Hepatocyte (in vitro differentiated cells): ENCODE data around the gene STK40. TPM values are rescaled to one million over a fixed set of nuclear protein-coding genes. Genes with fewer than 3 reads are reported as not detected.

ENCODE experiments used
- DNase-seq: peaks from one replicate; pipeline ENCODE4 v3.0.0-alpha.2; 2016; ENCODE audit warnings: low spot score
- H2AFZ ChIP-seq: fragments of 200-600 bp; sonication (generic); 2 replicates; pipeline ENCODE4 v1.6.0; 2016; ENCODE audit warnings: antibody characterized with exemption, mild to moderate bottlenecking
- H3K27ac ChIP-seq: fragments of 200-600 bp; sonication (generic); 2 replicates; pipeline ENCODE4 v1.5.1; 2016; ENCODE audit warnings: mild to moderate bottlenecking
- H3K27me3 ChIP-seq: fragments of 200-600 bp; sonication (generic); 2 replicates; pipeline ENCODE4 v1.6.1; 2016
- H3K36me3 ChIP-seq: fragments of 200-600 bp; sonication (generic); replicated peaks from 2 replicates; pipeline ENCODE4 v1.5.1; 2016; ENCODE audit warnings: low read depth; ENCODE audit not compliant: insufficient read depth
- H3K4me1 ChIP-seq: fragments of 200-600 bp; sonication (generic); 2 replicates; pipeline ENCODE4 v1.5.1; 2016; ENCODE audit warnings: mild to moderate bottlenecking, moderate library complexity; ENCODE audit not compliant: insufficient read depth
- H3K4me2 ChIP-seq: fragments of 200-600 bp; sonication (generic); 2 replicates; pipeline ENCODE4 v1.6.0; 2016
- H3K4me3 ChIP-seq: fragments of 200-600 bp; sonication (generic); 2 replicates; pipeline ENCODE4 v1.5.1; 2016; ENCODE audit warnings: mild to moderate bottlenecking
- H3K79me2 ChIP-seq: fragments of 200-600 bp; sonication (generic); 2 replicates; pipeline ENCODE4 v1.6.0; 2017; ENCODE audit warnings: mild to moderate bottlenecking
- H3K9me2 ChIP-seq: fragments of 200-600 bp; sonication (generic); replicated peaks from 2 replicates; pipeline ENCODE4 v1.6.0; 2017; ENCODE audit warnings: mild to moderate bottlenecking; ENCODE audit not compliant: insufficient read depth
- H3K9me3 ChIP-seq: fragments of 200-600 bp; sonication (generic); 2 replicates; pipeline ENCODE4 v1.5.1; 2016; ENCODE audit warnings: low read depth, mild to moderate bottlenecking
- H4K20me1 ChIP-seq: fragments of 200-600 bp; sonication (generic); 2 replicates; pipeline ENCODE4 v1.6.0; 2016; ENCODE audit warnings: mild to moderate bottlenecking; ENCODE audit not compliant: insufficient read depth, poor library complexity, severe bottlenecking
- CTCF ChIP-seq: fragments of 200-600 bp; sonication (generic); IDR thresholded peaks from 2 replicates; pipeline ENCODE4 v1.5.1; 2016; ENCODE audit warnings: antibody characterized with exemption, mild to moderate bottlenecking; ENCODE audit not compliant: poor library complexity
- EZH2 ChIP-seq: fragments of 200-600 bp; sonication (generic); IDR thresholded peaks from 2 replicates; pipeline ENCODE4 v1.6.1; 2016; ENCODE audit warnings: antibody characterized with exemption, mild to moderate bottlenecking, borderline replicate concordance
- EZH2phosphoT487 ChIP-seq: fragments of 200-600 bp; sonication (generic); IDR thresholded peaks from one replicate; pipeline ENCODE4 v1.6.1; 2018; ENCODE audit warnings: antibody characterized with exemption, mild to moderate bottlenecking, low read depth, moderate library complexity; ENCODE audit not compliant: unreplicated experiment, severe bottlenecking
- WGBS: methylation state at CpG from one replicate; pipeline ENCODE4 v1.1.6; 2016; ENCODE audit warnings: low lambda C conversion rate; ENCODE audit errors: missing lambda C conversion rate; 5-methylcytosine and 5-hydroxymethylcytosine counted together
- polyA plus RNA-seq: library from polyadenylated mRNA; unstranded; fragments of >200 nt; fragmentation: Nextera tagmentation; extraction: Ambion mirVana; gene quantifications from 2 replicates; pipeline ENCODE4 v1.2.1, GENCODE V29; 2016
- total RNA-seq: library from RNA; depleted of rRNA; stranded (reverse); fragments of >200 nt; gene quantifications from 2 replicates; pipeline ENCODE4 v1.2.3, GENCODE V29; 2014

The STK40 gene
- total and polyA plus RNA-seq, 2 experiments from 2014 or later = 30.7 to 56.3 TPM

- no peak overlapping the region for H3K27ac ChIP-seq
- 89% methylated on average over 9 of the region's 9 CpGs for WGBS
- H3K79me2 ChIP-seq = peaks cover 5% of the 10 kb centered on the region
- no peak overlapping the region for H3K4me3 ChIP-seq
- no peak for TF ChIP-seq EZH2
- no peak for TF ChIP-seq EZH2phosphoT487
- no peak for TF ChIP-seq CTCF
- no peak overlapping the region for H3K4me2 ChIP-seq
- no peak overlapping the region for H2AFZ ChIP-seq
- no peaks in the 10 kb centered on the region for H3K9me3 ChIP-seq
- H4K20me1 ChIP-seq = no peaks in the 10 kb centered on the region
- H3K4me1 ChIP-seq = peaks cover 28% of the 10 kb centered on the region
- no peaks in the 10 kb centered on the region for H3K36me3 ChIP-seq
- no peaks in the 10 kb centered on the region for H3K9me2 ChIP-seq
- DNase-seq = no peak
- no peaks in the 10 kb centered on the region for H3K27me3 ChIP-seq
These were observed 58.2 kb downstream of the STK40 start for GRCh38 chr1:36327421-36328087.

- no peak overlapping the region for H3K27ac ChIP-seq
- H3K4me3 ChIP-seq = no peak overlapping the region
- H3K9me3 ChIP-seq = no peaks in the 10 kb centered on the region
- TF ChIP-seq EZH2 (no peak), EZH2phosphoT487 (no peak), CTCF (no peak)
- H4K20me1 ChIP-seq = no peaks in the 10 kb centered on the region
- DNase-seq = no peak
- 88% methylated on average over 5 of the region's 6 CpGs for WGBS
- peaks cover 12% of the 10 kb centered on the region for H3K79me2 ChIP-seq
- H2AFZ ChIP-seq = no peak overlapping the region
- peaks cover 38% of the 10 kb centered on the region for H3K4me1 ChIP-seq
- H3K4me2 ChIP-seq = no peak overlapping the region
- H3K9me2 ChIP-seq = no peaks in the 10 kb centered on the region
- H3K27me3 ChIP-seq = no peaks in the 10 kb centered on the region
- no peaks in the 10 kb centered on the region for H3K36me3 ChIP-seq
These were observed 59.2 kb downstream of the STK40 start for GRCh38 chr1:36326499-36326898.

GRCh38 chr1:36324353-36324703 lies 61.4 kb downstream of the STK40 start:
- Histone ChIP-seq H4K20me1 (no peaks in the 10 kb centered on the region), H3K4me1 (peaks cover 45% of the 10 kb centered on the region), H3K4me3 (no peak overlapping the region), H3K27ac (peak overlapping the region; percentile 96), H3K9me3 (no peaks in the 10 kb centered on the region), H3K79me2 (peaks cover 12% of the 10 kb centered on the region), H2AFZ (peak overlapping the region; percentile 22), H3K9me2 (no peaks in the 10 kb centered on the region), H3K36me3 (no peaks in the 10 kb centered on the region), H3K27me3 (no peaks in the 10 kb centered on the region), H3K4me2 (peak overlapping the region; percentile 98)
- no peak for DNase-seq
- 25% methylated on average over 7 of the region's 9 CpGs for WGBS
- no peak for TF ChIP-seq EZH2phosphoT487
- no peak for TF ChIP-seq CTCF
- no peak for TF ChIP-seq EZH2
